Ectodermal cell (in vitro differentiated cells): ENCODE measurements around the gene TGM3.

ENCODE experiments used
- H3K27ac ChIP-seq: 2 replicates; pipeline ENCODE4 v1.7.0; 2013; ENCODE audit warnings: mild to moderate bottlenecking, low read depth, low read length; ENCODE audit not compliant: insufficient read depth, poor library complexity, severe bottlenecking
- H3K27me3 ChIP-seq: 2 replicates; pipeline ENCODE4 v1.7.0; 2013; ENCODE audit warnings: mild to moderate bottlenecking, low read length; ENCODE audit not compliant: insufficient read depth, control insufficient read depth, poor library complexity, severe bottlenecking
- H3K36me3 ChIP-seq: one replicate; pipeline ENCODE4 v1.7.0; 2013; ENCODE audit warnings: low read length; ENCODE audit not compliant: control insufficient read depth, insufficient read depth
- H3K4me1 ChIP-seq: one replicate; pipeline ENCODE4 v1.7.0; 2013; ENCODE audit warnings: low read length; ENCODE audit not compliant: control insufficient read depth, insufficient read depth
- H3K4me3 ChIP-seq: 2 replicates; pipeline ENCODE4 v1.7.0; 2013; ENCODE audit warnings: low read depth, low read length, control low read depth; ENCODE audit not compliant: insufficient read depth
- H3K9me3 ChIP-seq: 2 replicates; pipeline ENCODE4 v1.7.0; 2013; ENCODE audit warnings: mild to moderate bottlenecking, low read length, moderate library complexity; ENCODE audit not compliant: control insufficient read depth
- WGBS, 2 experiments: methylation state at CpG; one replicate each; pipeline ENCODE4 v1.1.7; 2013; ENCODE audit warnings: missing lambda C conversion rate in 2 of 2; 5-methylcytosine and 5-hydroxymethylcytosine counted together

Gene TGM3

DNA sequence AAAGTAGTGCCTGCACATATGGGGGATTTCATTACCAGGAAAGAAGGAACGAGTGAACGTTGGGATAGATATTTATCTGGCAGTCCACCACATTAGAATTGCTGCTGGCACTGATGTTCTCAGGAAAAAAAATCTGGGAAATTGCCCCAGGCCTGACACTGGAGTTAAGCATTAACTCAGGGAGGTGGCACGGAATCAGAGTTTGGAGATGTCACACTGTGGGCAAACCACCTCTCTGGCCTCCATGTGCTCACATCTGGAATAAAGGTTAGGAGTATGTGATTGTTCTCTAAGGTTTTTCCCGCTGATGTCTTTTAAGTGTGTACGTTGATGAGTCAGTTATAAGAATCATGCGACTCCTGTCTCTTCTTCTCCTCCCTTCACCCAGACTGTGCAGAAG is 7.9 kb downstream of the TGM3 start:
- H3K36me3 ChIP-seq, result no peaks in the 10 kb centered on the region
- H3K4me3 ChIP-seq, result no peak overlapping the region
- no peak overlapping the region for H3K27ac ChIP-seq
- no peaks in the 10 kb centered on the region for H3K27me3 ChIP-seq
- 87 to 93% methylated on average over 6 of the region's 6 CpGs for WGBS, 2 experiments
- H3K4me1 ChIP-seq, result no peaks in the 10 kb centered on the region
- no peaks in the 10 kb centered on the region for H3K9me3 ChIP-seq

DNA sequence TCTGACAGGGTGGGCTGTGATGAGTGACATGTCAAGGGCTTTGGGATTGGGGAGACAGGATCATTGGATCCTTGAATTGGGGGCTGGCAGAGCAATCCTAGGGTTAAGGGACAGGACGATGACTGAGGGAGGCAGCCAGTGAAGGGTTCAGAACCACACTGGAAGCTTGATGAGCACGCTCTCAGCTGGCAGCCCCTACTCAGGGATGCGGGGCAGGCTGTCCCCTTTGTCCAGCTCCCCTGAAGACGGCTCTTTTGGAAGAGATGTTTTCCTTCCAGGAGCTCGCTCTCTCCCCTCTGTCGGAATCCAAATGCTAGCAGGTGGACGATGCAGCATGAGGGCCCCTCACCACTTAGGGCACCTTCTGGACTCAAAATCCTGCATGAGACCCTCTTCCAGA is 8.4 kb downstream of the TGM3 start:
- Histone ChIP-seq H3K27ac (no peak overlapping the region), H3K4me1 (no peaks in the 10 kb centered on the region), H3K4me3 (no peak overlapping the region), H3K27me3 (no peaks in the 10 kb centered on the region), H3K36me3 (no peaks in the 10 kb centered on the region), H3K9me3 (no peaks in the 10 kb centered on the region)
- 72 to 80% methylated on average over 7 of the region's 7 CpGs for WGBS, 2 experiments

DNA sequence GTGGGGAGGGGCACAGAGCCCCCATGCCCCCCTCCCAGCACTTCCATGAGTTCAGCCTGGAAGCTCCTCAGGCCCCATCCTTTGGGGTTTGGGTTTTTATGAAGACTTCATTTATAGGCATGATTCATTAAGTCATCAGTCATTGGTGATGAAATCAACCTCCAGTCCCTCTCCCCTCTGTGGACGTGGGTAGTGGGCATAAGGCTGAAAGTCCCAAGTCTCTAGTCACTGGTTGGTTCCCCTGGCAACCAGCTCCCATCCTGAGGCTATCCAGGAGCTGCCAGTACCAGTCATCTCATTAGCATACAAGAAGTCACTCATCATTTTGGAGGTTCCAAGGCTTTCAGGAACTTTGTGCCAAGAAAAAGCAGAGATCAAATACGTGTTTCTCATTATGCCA is 9.2 kb downstream of the TGM3 start:
- no peaks in the 10 kb centered on the region for H3K4me1 ChIP-seq
- no peak overlapping the region for H3K27ac ChIP-seq
- no peaks in the 10 kb centered on the region for H3K27me3 ChIP-seq
- WGBS, 2 experiments, result 29 to 33% methylated on average over 2 of the region's 2 CpGs
- H3K4me3 ChIP-seq, result no peak overlapping the region
- no peaks in the 10 kb centered on the region for H3K9me3 ChIP-seq
- H3K36me3 ChIP-seq, result no peaks in the 10 kb centered on the region

DNA sequence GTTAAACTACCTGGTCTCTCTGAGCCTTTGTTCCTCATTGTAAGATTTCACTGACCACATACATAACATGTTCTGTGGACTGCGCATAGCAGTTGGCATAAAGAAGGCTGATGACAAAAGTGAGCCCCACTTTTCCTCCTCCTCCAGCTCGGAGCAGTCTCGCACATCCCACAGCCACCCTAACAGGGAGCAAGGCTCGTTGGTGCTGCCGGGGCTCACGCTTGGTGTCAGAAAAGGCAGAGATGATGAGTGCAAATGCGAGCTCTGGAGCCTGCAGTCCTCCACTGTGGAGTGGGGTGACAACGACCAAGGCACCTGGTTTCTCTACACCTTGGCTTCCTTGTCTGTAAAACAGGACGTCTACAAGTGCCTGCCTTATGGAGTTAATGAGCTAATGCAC is 9.7 kb downstream of the TGM3 start:
- H3K27me3 ChIP-seq, result no peaks in the 10 kb centered on the region
- H3K27ac ChIP-seq, result no peak overlapping the region
- no peaks in the 10 kb centered on the region for H3K36me3 ChIP-seq
- H3K4me3 ChIP-seq, result no peak overlapping the region
- 78 to 83% methylated on average over 9 of the region's 9 CpGs for WGBS, 2 experiments
- no peaks in the 10 kb centered on the region for H3K4me1 ChIP-seq
- no peaks in the 10 kb centered on the region for H3K9me3 ChIP-seq

DNA sequence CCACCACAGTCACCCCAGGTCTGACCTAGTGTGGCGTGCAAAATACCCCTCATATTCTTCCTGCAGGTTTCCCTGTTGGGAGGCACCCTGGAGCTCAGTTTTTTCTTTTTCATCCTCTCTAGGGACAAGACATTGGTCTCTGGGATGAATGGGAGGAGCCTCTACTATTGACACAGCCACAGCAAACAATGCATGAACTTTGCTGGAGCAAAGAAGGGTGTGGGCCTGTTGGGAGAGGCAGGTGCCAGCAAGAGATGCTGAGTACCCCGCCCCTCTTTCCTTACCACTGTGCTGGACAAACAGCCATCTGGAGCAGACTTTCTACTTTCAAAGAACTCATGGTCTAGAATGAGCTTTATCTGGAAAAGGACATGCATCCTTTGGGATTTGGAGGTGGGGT is 10.1 kb downstream of the TGM3 start:
- Histone ChIP-seq H3K27ac (no peak overlapping the region), H3K4me3 (no peak overlapping the region), H3K4me1 (no peaks in the 10 kb centered on the region), H3K36me3 (no peaks in the 10 kb centered on the region), H3K27me3 (no peaks in the 10 kb centered on the region), H3K9me3 (no peaks in the 10 kb centered on the region)
- 59 to 71% methylated on average over 2 of the region's 2 CpGs for WGBS, 2 experiments

DNA sequence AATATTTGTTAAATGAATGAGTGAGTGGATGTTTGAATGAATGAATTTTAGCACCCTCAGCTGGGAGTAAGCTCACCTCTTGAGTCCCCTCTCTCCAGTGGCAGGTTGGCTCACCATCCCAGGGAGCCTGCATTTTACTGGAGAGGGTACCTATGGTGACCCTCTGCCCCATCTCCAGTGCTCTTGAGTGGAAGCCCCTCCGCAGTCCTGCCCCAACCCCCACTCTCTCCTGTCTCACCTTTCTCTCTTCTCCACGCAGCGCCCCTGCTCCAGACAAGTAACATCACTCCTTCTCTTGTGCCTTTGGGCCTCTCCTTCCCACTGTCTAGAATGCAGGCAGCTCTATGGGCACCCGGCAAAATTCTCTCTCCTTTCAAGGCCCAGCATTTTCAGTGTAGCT is 11.3 kb downstream of the TGM3 start:
- H3K4me1 ChIP-seq, result no peaks in the 10 kb centered on the region
- no peaks in the 10 kb centered on the region for H3K36me3 ChIP-seq
- H3K27me3 ChIP-seq, result no peaks in the 10 kb centered on the region
- WGBS, 2 experiments, result 90 to 93% methylated on average over 4 of the region's 4 CpGs
- H3K4me3 ChIP-seq, result no peak overlapping the region
- no peak overlapping the region for H3K27ac ChIP-seq
- no peaks in the 10 kb centered on the region for H3K9me3 ChIP-seq

DNA sequence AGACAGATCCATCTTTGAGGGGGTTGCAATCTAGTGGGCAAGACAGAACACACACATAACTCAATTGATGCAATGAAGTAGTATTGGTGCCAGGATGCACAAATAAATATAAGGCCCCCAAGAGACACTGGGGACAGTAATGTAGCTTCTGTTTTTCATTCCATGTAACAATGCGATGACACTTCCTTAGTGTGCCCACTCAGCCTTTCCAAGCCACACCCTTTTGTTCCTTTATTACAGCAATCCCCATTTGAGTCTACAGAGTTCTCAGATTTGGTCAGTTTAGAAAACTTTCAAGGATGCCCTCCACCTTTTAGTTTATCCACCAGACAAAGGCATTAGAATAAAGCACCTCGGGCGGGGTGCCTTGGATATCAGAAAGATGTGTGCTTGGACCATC is 15.5 kb downstream of the TGM3 start:
- no peaks in the 10 kb centered on the region for H3K4me1 ChIP-seq
- H3K27me3 ChIP-seq, result no peaks in the 10 kb centered on the region
- no peak overlapping the region for H3K4me3 ChIP-seq
- H3K27ac ChIP-seq, result no peak overlapping the region
- H3K36me3 ChIP-seq, result no peaks in the 10 kb centered on the region
- 94 to 95% methylated on average over 3 of the region's 3 CpGs for WGBS, 2 experiments
- H3K9me3 ChIP-seq, result no peaks in the 10 kb centered on the region

DNA sequence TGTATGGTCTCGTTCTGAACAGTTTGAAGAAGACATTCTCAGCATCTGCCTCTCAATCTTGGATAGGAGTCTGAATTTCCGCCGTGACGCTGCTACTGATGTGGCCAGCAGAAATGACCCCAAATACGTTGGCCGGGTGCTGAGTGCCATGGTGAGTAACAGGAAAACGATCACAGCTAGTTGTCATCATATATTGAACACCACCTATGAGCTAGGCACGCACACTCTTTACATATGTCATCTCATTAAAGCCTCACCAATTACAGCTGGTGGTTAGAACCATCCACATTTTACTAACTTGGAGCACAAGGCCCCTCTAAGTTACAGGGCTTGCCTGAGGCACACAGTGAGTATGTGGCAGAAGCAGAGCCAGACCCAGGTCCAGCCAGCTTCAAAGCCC is 17.1 kb downstream of the TGM3 start:
- WGBS, 2 experiments, result 94% methylated on average over 8 of the region's 8 CpGs

DNA sequence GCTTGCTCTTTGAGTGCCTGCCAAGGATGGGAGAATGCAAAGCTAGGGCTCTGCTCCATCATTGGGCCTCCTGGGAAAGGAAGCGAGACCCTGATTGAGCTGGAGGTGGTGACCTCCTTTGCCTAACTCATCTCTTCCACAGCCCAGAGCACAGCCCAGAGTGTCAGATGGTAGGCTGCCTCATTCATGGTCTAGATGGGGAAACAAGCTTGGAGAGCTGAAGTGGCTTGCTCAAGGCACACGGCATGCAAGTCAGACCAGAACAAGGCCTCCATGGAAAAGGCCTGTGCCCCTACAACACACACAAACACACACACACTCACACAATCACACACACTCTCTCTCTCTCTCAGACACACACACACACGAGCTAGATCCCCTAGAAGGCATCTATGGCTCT is 17.5 kb downstream of the TGM3 start:
- Histone ChIP-seq H3K9me3 (no peaks in the 10 kb centered on the region), H3K4me1 (no peaks in the 10 kb centered on the region), H3K4me3 (no peak overlapping the region), H3K27ac (no peak overlapping the region), H3K27me3 (no peaks in the 10 kb centered on the region), H3K36me3 (no peaks in the 10 kb centered on the region)
- WGBS, 2 experiments, result 90% methylated on average over 3 of the region's 3 CpGs

More for the DNA sequence above, 17.1 kb downstream of the TGM3 start:
- Histone ChIP-seq H3K4me3 (no peak overlapping the region), H3K36me3 (no peaks in the 10 kb centered on the region), H3K27ac (no peak overlapping the region), H3K4me1 (no peaks in the 10 kb centered on the region), H3K27me3 (no peaks in the 10 kb centered on the region), H3K9me3 (no peaks in the 10 kb centered on the region)

DNA sequence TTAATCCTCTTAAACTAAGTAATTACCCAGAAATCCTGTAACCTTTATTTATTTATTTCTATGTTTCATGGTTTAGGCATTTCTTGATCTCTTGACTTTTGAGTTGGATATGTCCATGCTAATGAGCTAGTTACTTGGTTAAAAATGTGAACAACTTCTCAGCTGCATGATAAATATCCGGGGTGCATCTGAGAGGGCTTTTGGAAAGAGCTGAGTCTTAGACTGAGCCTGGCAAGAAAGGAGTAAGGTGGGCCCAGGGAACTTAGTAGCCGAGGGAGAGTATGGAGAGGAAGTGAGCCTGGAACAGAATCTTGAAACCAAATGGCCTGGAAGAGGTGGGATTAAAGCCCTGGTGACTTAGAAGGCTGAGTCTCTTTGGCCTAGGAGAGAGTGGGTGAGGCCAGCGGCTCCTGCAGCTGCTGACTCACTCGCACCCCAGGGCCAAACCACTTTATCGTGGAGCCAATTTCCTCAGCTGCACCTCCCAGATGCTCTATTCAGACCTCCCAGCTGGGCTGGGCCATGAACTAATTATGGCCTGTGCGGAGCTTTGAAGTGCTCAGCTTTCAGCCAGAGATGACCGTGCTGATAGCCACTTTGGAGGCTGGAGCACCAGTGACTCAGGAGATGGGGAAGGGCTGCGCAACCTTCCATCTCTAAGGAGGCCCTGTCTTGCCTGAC is 19.1 kb downstream of the TGM3 start:
- WGBS, 2 experiments, result 83 to 86% methylated on average over 8 of the region's 8 CpGs
- Histone ChIP-seq H3K27me3 (no peaks in the 10 kb centered on the region), H3K36me3 (no peaks in the 10 kb centered on the region), H3K9me3 (no peaks in the 10 kb centered on the region), H3K27ac (no peak overlapping the region), H3K4me3 (no peak overlapping the region), H3K4me1 (no peaks in the 10 kb centered on the region)

DNA sequence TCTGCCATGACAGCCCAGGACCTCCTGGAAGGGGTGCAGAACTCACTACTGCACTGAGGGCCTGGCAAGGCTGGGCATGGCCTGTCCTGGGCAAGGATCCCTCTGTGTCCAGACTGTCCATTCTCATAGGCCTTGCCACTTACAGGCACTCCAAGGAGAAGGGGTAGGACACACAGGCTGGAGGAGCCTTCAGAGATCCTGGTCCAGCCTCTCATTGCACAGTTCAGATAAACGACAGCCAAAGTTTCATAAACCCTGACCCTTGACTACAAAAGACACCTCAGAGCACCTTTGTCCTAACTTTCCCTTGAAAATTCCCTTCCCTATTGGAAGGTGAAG is 19.6 kb downstream of the TGM3 start:
- 74 to 100% methylated on average over 1 of the region's 1 CpG for WGBS, 2 experiments
- H3K27me3 ChIP-seq, result no peaks in the 10 kb centered on the region
- no peak overlapping the region for H3K27ac ChIP-seq
- no peaks in the 10 kb centered on the region for H3K36me3 ChIP-seq
- H3K9me3 ChIP-seq, result no peaks in the 10 kb centered on the region
- H3K4me3 ChIP-seq, result no peak overlapping the region
- H3K4me1 ChIP-seq, result no peaks in the 10 kb centered on the region
